Measurements from ENCODE around the gene PBX4. TPM values are rescaled to one million over a fixed set of nuclear protein-coding genes. Genes with fewer than 3 reads are reported as not detected.

PBX4 gene
- total and polyA plus RNA-seq, 8 donors: 2.0 to 60.7 (median 4.9) TPM; not detected in 1

- no peak for DNase-seq
Observed at GRCh38 chr19:19568802-19569756, 49.4 kb downstream of the PBX4 start.

GRCh38 chr19:19567391-19567790, 51.1 kb downstream of the PBX4 start:
- Histone ChIP-seq H3K9me3 (no peaks in the 10 kb centered on the region), H3K27me3 (no peaks in the 10 kb centered on the region), H3K36me3 (peaks cover 0 to 23% (median 13%) of the 10 kb centered on the region in 4 donors), H3K27ac (no peak overlapping the region), H3K4me1 (no peaks in the 10 kb centered on the region), H3K4me3 (no peak overlapping the region)
- TF ChIP-seq CTCF (IDR thresholded peaks at IDR 0.05): no peak
- no peak for TF ChIP-seq POLR2AphosphoS5 (IDR thresholded peaks at IDR 0.05)
- TF ChIP-seq POLR2A (IDR thresholded peaks at IDR 0.05): no peak
- no peak for TF ChIP-seq EP300 (IDR thresholded peaks at IDR 0.05)
- 71 to 100% (median 82%) methylated on average over 1 to 3 of the region's 3 CpGs for WGBS, 5 donors
- intact Hi-C loops (cut with DNase I; ENCODE audit: low total_unique reads): no loop called here
- DNase-seq: no peak

More at GRCh38 chr19:19568802-19569756, 49.4 kb downstream of the PBX4 start:
- Histone ChIP-seq H3K27ac (no peak overlapping the region), H3K9me3 (no peaks in the 10 kb centered on the region), H3K4me1 (no peaks in the 10 kb centered on the region), H3K27me3 (no peaks in the 10 kb centered on the region), H3K36me3 (peaks cover 0 to 23% (median 13%) of the 10 kb centered on the region in 4 donors), H3K4me3 (no peak overlapping the region)
- intact Hi-C loops (cut with DNase I; ENCODE audit: low total_unique reads): no loop called here
- TF ChIP-seq POLR2AphosphoS5 (IDR thresholded peaks at IDR 0.05) (no peak), POLR2A (IDR thresholded peaks at IDR 0.05) (no peak), CTCF (IDR thresholded peaks at IDR 0.05) (no peak), EP300 (IDR thresholded peaks at IDR 0.05) (no peak)
- 90 to 96% (median 91%) methylated on average over 25 of the region's 25 CpGs for WGBS, 5 donors

- WGBS, 5 donors: 76 to 83% (median 80%) methylated on average over 6 to 7 of the region's 7 CpGs
- Histone ChIP-seq H3K27me3 (no peaks in the 10 kb centered on the region), H3K27ac (no peak overlapping the region), H3K4me1 (no peaks in the 10 kb centered on the region), H3K36me3 (peaks cover 0 to 23% (median 13%) of the 10 kb centered on the region in 4 donors), H3K9me3 (no peaks in the 10 kb centered on the region), H3K4me3 (no peak overlapping the region)
- intact Hi-C loops (cut with DNase I; ENCODE audit: low total_unique reads): no loop called here
- no peak for DNase-seq
- no peak for TF ChIP-seq POLR2AphosphoS5 (IDR thresholded peaks at IDR 0.05)
Observed at GRCh38 chr19:19566306-19566705, 52.2 kb downstream of the PBX4 start.

GRCh38 chr19:19563348-19563848, 55.1 kb downstream of the PBX4 start:
- no peak for DNase-seq
- no peak for TF ChIP-seq POLR2A (IDR thresholded peaks at IDR 0.05)
- TF ChIP-seq CTCF (IDR thresholded peaks at IDR 0.05): no peak
- no peak for TF ChIP-seq EP300 (IDR thresholded peaks at IDR 0.05)
- no peak for TF ChIP-seq POLR2AphosphoS5 (IDR thresholded peaks at IDR 0.05)
- Histone ChIP-seq H3K9me3 (no peaks in the 10 kb centered on the region), H3K36me3 (peaks cover 0 to 12% (median 2%) of the 10 kb centered on the region in 4 donors), H3K4me3 (no peak overlapping the region), H3K27me3 (no peaks in the 10 kb centered on the region), H3K4me1 (no peaks in the 10 kb centered on the region), H3K27ac (no peak overlapping the region)
- intact Hi-C loops (cut with DNase I; ENCODE audit: low total_unique reads): no loop called here
- WGBS, 5 donors: 86 to 92% (median 92%) methylated on average over 13 to 17 of the region's 17 CpGs

Data from stomach (tissue), 9 donors.